Activated CD4-positive, alpha-beta memory T cell treated with anti-CD3 and anti-CD28 coated beads, Interleukin-2, amount 10 ng/mL, durations not matched to agents 7 days and 5 days (primary cell): ENCODE results near the gene MAP3K5. TPM values are rescaled to one million over a fixed set of nuclear protein-coding genes. Genes with fewer than 3 reads are reported as not detected.
"Not testable (repeated sequence)": the region's sequence is repeated elsewhere in the genome, so short reads cannot be mapped to it uniquely, and the experiment has no call there.

ENCODE experiments used
- CTCF ChIA-PET: fragments of 350-600 bp; sonication (Branson Sonifier 250); formaldehyde crosslinking; loops from one replicate; lab custom pipeline; 2021; ENCODE audit warnings: antibody characterized with exemption, inconsistent platforms; lab: Charles Lee
- POLR2A ChIA-PET: fragments of 350-600 bp; sonication (Branson Sonifier 250); formaldehyde crosslinking; loops from one replicate; lab custom pipeline; 2021; ENCODE audit warnings: antibody characterized with exemption; lab: Charles Lee
- DNase-seq: peaks from one replicate; pipeline ENCODE4 v3.0.0-alpha.2; 2020
- H3K27ac Mint-ChIP-seq: one replicate; pipeline ENCODE4 v1.8.0; 2021; ENCODE audit warnings: mild to moderate bottlenecking, mixed read lengths
- H3K27me3 Mint-ChIP-seq: one replicate; pipeline ENCODE4 v1.8.0; 2021; ENCODE audit warnings: mixed read lengths
- H3K36me3 Mint-ChIP-seq: one replicate; pipeline ENCODE4 v1.8.0; 2021; ENCODE audit warnings: low read depth, mixed read lengths
- H3K4me1 Mint-ChIP-seq: one replicate; pipeline ENCODE4 v1.8.0; 2021; ENCODE audit warnings: mixed read lengths
- H3K4me3 Mint-ChIP-seq: one replicate; pipeline ENCODE4 v1.8.0; 2021; ENCODE audit warnings: mild to moderate bottlenecking, mixed read lengths
- H3K9me3 Mint-ChIP-seq: one replicate; pipeline ENCODE4 v1.8.0; 2021; ENCODE audit warnings: mixed read lengths
- total RNA-seq, 2 experiments: library from RNA; stranded (reverse); gene quantifications; one replicate each; pipeline ENCODE4 v1.2.3, GENCODE V29; 2021

Gene MAP3K5
- total RNA-seq, 2 experiments from 2014 or later, result 25.4 to 25.9 TPM

DNA sequence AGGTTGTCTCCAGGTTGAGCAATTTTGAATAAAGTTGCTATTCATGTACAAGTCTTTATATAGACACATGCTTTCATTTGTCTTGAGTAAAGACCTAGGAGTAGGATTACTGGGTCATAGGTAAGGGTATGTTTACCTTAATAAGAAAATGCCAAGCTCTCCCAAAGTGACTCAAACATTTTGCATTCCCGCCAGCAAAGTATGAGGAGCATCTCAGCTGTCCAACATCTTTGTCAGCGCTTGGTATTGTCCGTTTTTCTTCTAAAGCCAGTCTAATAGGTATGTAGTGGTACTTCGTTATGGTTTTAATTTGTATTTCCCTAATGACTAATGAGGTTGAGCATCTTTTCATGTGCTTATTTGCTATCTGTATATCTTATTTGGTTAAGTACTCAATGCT is 67.2 kb downstream of the MAP3K5 start:
- DNase-seq, result no peak
- Mint-ChIP-seq H3K27ac (no peak overlapping the region), H3K27me3 (no peaks in the 10 kb centered on the region), H3K4me1 (peaks cover 32% of the 10 kb centered on the region), H3K4me3 (no peak overlapping the region), H3K9me3 (peaks cover 8% of the 10 kb centered on the region), H3K36me3 (peaks cover 38% of the 10 kb centered on the region)
- CTCF ChIA-PET, result interaction anchor here (1.5 kb wide), 1 partner anchor 67 kb away, joined by 5 read pairs; the partner anchor contains the start of gene MAP3K5
- POLR2A ChIA-PET, result interaction anchor here (1.5 kb wide), 1 partner anchor 67 kb away, joined by 3 read pairs; the partner anchor contains the start of gene MAP3K5

DNA sequence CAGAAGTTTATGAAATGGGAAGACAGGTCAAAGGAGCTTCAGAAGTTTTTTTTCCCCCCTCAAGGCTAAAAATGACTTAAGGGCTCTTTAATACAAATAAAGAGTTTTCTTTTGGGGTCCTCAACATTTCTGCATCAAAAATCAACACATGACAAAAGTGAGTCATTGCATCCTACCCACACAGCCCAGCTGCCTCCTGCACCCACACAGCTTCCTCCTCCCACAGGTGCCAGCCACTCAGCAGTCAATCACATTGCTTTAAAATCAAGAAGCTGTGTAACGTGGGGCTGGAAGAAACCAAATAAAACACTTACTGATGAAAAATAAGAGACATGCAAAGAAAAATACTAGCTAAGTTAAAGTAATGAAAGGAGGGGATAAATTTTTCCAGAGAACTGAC is 68.5 kb downstream of the MAP3K5 start:
- DNase-seq, result peak; percentile 56
- Mint-ChIP-seq H3K9me3 (peaks cover 5% of the 10 kb centered on the region), H3K36me3 (peaks cover 34% of the 10 kb centered on the region), H3K4me3 (no peak overlapping the region), H3K27me3 (no peaks in the 10 kb centered on the region), H3K27ac (no peak overlapping the region), H3K4me1 (peaks cover 43% of the 10 kb centered on the region)
- POLR2A ChIA-PET, result interaction anchor here (0.9 to 1.6 kb wide), 5 partner anchors 14 to 69 kb away, joined by 3 to 6 read pairs (median 4); partner anchors contain the start of gene MAP3K5
- CTCF ChIA-PET, result interaction anchor here (0.7 to 4.2 kb wide), 6 partner anchors 41 to 1256 kb away, joined by 3 to 24 read pairs (median 4); partner anchors contain the start of gene MAP3K5

- no peaks in the 10 kb centered on the region for H3K27me3 Mint-ChIP-seq
Observed at GRCh38 chr6:136721467-136721866, 70.8 kb downstream of the MAP3K5 start.

GRCh38 chr6:136720045-136720770 is 72.1 kb downstream of the MAP3K5 start:
- ChIA-PET CTCF (interaction anchor here (0.8 to 4.2 kb wide), 6 partner anchors 22 to 75 kb away, joined by 3 to 28 read pairs (median 8); partner anchors contain the start of gene MAP3K5), POLR2A (interaction anchor here (0.8 to 3.3 kb wide), 7 partner anchors 18 to 102 kb away, joined by 3 to 28 read pairs (median 5); partner anchors contain the start of genes MAP3K5 and PEX7)
- Mint-ChIP-seq H3K36me3 (peaks cover 35% of the 10 kb centered on the region), H3K4me1 (peaks cover 55% of the 10 kb centered on the region), H3K27me3 (no peaks in the 10 kb centered on the region), H3K9me3 (peaks cover 5% of the 10 kb centered on the region), H3K4me3 (peak overlapping the region; percentile 57), H3K27ac (peak overlapping the region; percentile 74)
- peak; percentile 57 for DNase-seq

More at GRCh38 chr6:136721467-136721866, 70.8 kb downstream of the MAP3K5 start:
- no peak overlapping the region for H3K4me3 Mint-ChIP-seq
- no peak for DNase-seq
- peaks cover 51% of the 10 kb centered on the region for H3K4me1 Mint-ChIP-seq
- ChIA-PET POLR2A (interaction anchor here (0.7 to 1.5 kb wide), 2 partner anchors 74 to 159 kb away, joined by 4 to 5 read pairs; no protein-coding TSS in a partner anchor), CTCF (interaction anchor here (1.7 to 4.2 kb wide), 3 partner anchors 43 to 76 kb away, joined by 4 to 24 read pairs (median 14); partner anchors contain the start of gene MAP3K5)
- H3K27ac Mint-ChIP-seq, result no peak overlapping the region
- H3K9me3 Mint-ChIP-seq, result peaks cover 5% of the 10 kb centered on the region
- peaks cover 28% of the 10 kb centered on the region for H3K36me3 Mint-ChIP-seq

- Mint-ChIP-seq H3K9me3 (peaks cover 5% of the 10 kb centered on the region), H3K27me3 (no peaks in the 10 kb centered on the region), H3K27ac (peak overlapping the region; percentile 74), H3K4me1 (peaks cover 50% of the 10 kb centered on the region), H3K4me3 (peak overlapping the region; percentile 57), H3K36me3 (peaks cover 41% of the 10 kb centered on the region)
- DNase-seq, result no peak
- ChIA-PET CTCF (interaction anchor here (0.6 to 3.6 kb wide), 7 partner anchors 21 to 551 kb away, joined by 3 to 28 read pairs (median 3); partner anchors contain the start of gene MAP3K5), POLR2A (interaction anchor here (0.8 to 3.3 kb wide), 8 partner anchors 19 to 103 kb away, joined by 3 to 28 read pairs (median 5); partner anchors contain the start of genes MAP3K5 and PEX7)
Observed at GRCh38 chr6:136719280-136720044, 72.8 kb downstream of the MAP3K5 start.

GRCh38 chr6:136718476-136718875 is 73.8 kb downstream of the MAP3K5 start:
- peaks cover 43% of the 10 kb centered on the region for H3K36me3 Mint-ChIP-seq
- H3K27me3 Mint-ChIP-seq, result no peaks in the 10 kb centered on the region
- ChIA-PET POLR2A (interaction anchor here (0.9 to 3.3 kb wide), 5 partner anchors 9 to 73 kb away, joined by 3 to 28 read pairs (median 6); partner anchors contain the start of gene MAP3K5), CTCF (interaction anchor here (1.5 to 3.6 kb wide), 2 partner anchors 74 to 76 kb away, joined by 3 to 28 read pairs; partner anchors contain the start of gene MAP3K5)
- no peak overlapping the region for H3K4me3 Mint-ChIP-seq
- H3K4me1 Mint-ChIP-seq, result peaks cover 43% of the 10 kb centered on the region
- no peak overlapping the region for H3K27ac Mint-ChIP-seq
- no peak for DNase-seq
- peaks cover 5% of the 10 kb centered on the region for H3K9me3 Mint-ChIP-seq

DNA sequence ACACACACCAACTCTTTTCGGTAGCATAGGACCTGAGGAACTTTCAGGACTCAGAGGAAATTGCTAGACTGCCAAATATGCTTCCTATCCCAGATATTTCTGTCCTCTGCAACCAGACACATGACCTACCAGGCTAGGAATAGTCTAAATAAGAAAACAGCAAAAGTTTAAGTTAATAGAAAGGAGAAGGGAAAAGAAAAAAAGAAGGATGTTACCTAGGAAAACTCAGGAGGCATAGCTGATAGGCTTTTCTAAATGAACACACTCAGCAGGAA is 74.6 kb downstream of the MAP3K5 start:
- POLR2A ChIA-PET, result interaction anchor here (1.4 to 3.3 kb wide), 3 partner anchors 10 to 73 kb away, joined by 3 to 28 read pairs (median 6); partner anchors contain the start of gene MAP3K5
- H3K27ac Mint-ChIP-seq, result no peak overlapping the region
- H3K27me3 Mint-ChIP-seq, result no peaks in the 10 kb centered on the region

DNA sequence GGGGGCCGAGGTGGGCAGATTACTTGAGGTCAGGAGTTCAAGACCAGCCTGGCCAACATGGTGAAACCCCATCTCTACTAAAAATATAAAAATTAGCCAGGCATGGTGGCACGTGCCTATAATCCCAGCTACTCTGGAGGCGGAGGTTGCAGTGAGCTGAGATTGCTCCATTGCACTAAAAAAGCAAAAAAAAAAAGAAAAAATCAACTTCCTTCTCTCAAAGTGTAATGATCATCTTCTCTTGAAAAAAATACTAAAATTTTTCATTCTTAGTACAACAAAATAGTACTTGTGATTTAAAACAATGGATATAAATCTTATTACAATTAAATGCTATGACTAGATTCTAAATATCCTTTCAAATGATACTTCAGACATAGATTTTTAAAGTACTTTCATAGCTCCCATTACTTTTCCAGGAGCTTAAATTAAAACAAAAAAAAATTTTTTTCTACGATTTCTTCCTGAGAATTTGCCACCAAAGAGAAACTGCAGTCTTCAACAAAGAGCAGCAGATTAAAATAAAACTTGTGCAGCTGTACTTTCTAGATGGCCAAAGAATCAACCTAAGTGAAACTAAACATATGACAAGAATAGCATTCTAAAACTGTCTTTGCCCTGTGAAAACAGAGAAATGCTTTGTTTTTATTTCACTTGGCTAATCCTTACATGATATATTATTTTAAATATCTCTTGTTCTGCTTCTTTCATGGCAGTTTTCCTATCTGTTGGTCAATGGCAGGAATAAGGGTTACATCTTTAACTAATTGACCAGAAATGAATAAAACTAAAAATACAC is 75.2 kb downstream of the MAP3K5 start:
- no peak for DNase-seq
- ChIA-PET POLR2A (interaction anchor here (1.4 kb wide), 1 partner anchor 11 kb away, joined by 3 read pairs; no protein-coding TSS in a partner anchor), CTCF (interaction anchor here (0.7 to 3.6 kb wide), 3 partner anchors 47 to 75 kb away, joined by 3 to 28 read pairs (median 3); partner anchors contain the start of gene MAP3K5)
- Mint-ChIP-seq H3K4me1 (peaks cover 42% of the 10 kb centered on the region), H3K36me3 (peaks cover 51% of the 10 kb centered on the region), H3K27me3 (no peaks in the 10 kb centered on the region), H3K9me3 (peaks cover 8% of the 10 kb centered on the region), H3K27ac (no peak overlapping the region), H3K4me3 (no peak overlapping the region)

More for the DNA sequence above, 74.6 kb downstream of the MAP3K5 start:
- Mint-ChIP-seq H3K9me3 (peaks cover 10% of the 10 kb centered on the region), H3K4me3 (no peak overlapping the region), H3K36me3 (peaks cover 49% of the 10 kb centered on the region), H3K4me1 (peaks cover 42% of the 10 kb centered on the region)
- CTCF ChIA-PET, result interaction anchor here (0.9 to 3.6 kb wide), 3 partner anchors 47 to 77 kb away, joined by 3 to 28 read pairs (median 3); partner anchors contain the start of gene MAP3K5
- no peak for DNase-seq

- H3K27ac Mint-ChIP-seq, CTCF ChIA-PET, DNase-seq, H3K4me1 Mint-ChIP-seq, H3K9me3 Mint-ChIP-seq, H3K4me3 Mint-ChIP-seq, POLR2A ChIA-PET, H3K27me3 Mint-ChIP-seq: not testable (repeated sequence)
- H3K36me3 Mint-ChIP-seq, result peaks cover 38% of the 10 kb centered on the region
Observed at GRCh38 chr6:136712642-136713041, 79.6 kb downstream of the MAP3K5 start.

- no peak for DNase-seq
- CTCF ChIA-PET, result no interaction called here
- Mint-ChIP-seq H3K27ac (no peak overlapping the region), H3K4me1 (peaks cover 4% of the 10 kb centered on the region), H3K9me3 (peaks cover 5% of the 10 kb centered on the region), H3K4me3 (no peak overlapping the region), H3K36me3 (peaks cover 37% of the 10 kb centered on the region), H3K27me3 (no peaks in the 10 kb centered on the region)
- POLR2A ChIA-PET, result no interaction called here
Observed at GRCh38 chr6:136711644-136712043, 80.6 kb downstream of the MAP3K5 start.

GRCh38 chr6:136710877-136711552 is 81.3 kb downstream of the MAP3K5 start:
- Mint-ChIP-seq H3K9me3 (peaks cover 5% of the 10 kb centered on the region), H3K4me1 (no peaks in the 10 kb centered on the region), H3K4me3 (no peak overlapping the region), H3K36me3 (peaks cover 32% of the 10 kb centered on the region), H3K27ac (no peak overlapping the region), H3K27me3 (no peaks in the 10 kb centered on the region)
- POLR2A ChIA-PET, result no interaction called here
- DNase-seq, result no peak
- CTCF ChIA-PET, result no interaction called here
